WI38 (cell line): ENCODE results near the gene SPATA17.
"Not testable (repeated sequence)": the region's sequence is repeated elsewhere in the genome, so short reads cannot be mapped to it uniquely, and the experiment has no call there.

Experiments used
- H3K4me3 ChIP-seq: 2 replicates; pipeline ENCODE4 v1.5.1; 2011; ENCODE audit warnings: low read depth, mild to moderate bottlenecking, control low read depth, low read length
- CTCF ChIP-seq: IDR thresholded peaks from 2 replicates; pipeline ENCODE4 v1.5.1; 2012; ENCODE audit warnings: low read depth, mild to moderate bottlenecking, control low read depth, low read length

SPATA17 gene

GRCh38 chr1:217630711-217631591 lies at the start of gene SPATA17, which contains the start of gene GPATCH2:
Gene SPATA17, plus strand, starts transcription at chr1:217631344. Its CDS starts 35 bp downstream, at chr1:217631379.
Gene GPATCH2, minus strand, starts transcription at chr1:217631090. Its CDS starts 119 bp downstream, at chr1:217630971.
- H3K4me3 ChIP-seq, result peak within 1 kb of the TSS; percentile 71
- no peak for TF ChIP-seq CTCF

GRCh38 chr1:217584286-217584811 lies 46.8 kb upstream of the SPATA17 start:
- H3K4me3 ChIP-seq, result not testable (repeated sequence)

- no peak for TF ChIP-seq CTCF
- no peak overlapping the region for H3K4me3 ChIP-seq
Measured at GRCh38 chr1:217585577-217585976, 45.6 kb upstream of the SPATA17 start.

GRCh38 chr1:217586586-217586985 lies 44.6 kb upstream of the SPATA17 start:
- no peak overlapping the region for H3K4me3 ChIP-seq
- TF ChIP-seq CTCF, result no peak

- TF ChIP-seq CTCF, result no peak
- H3K4me3 ChIP-seq, result no peak overlapping the region
Measured at GRCh38 chr1:217590598-217590997, 40.5 kb upstream of the SPATA17 start.

- no peak for TF ChIP-seq CTCF
- H3K4me3 ChIP-seq, result no peak overlapping the region
Measured at GRCh38 chr1:217599154-217599553, 32.0 kb upstream of the SPATA17 start.

- TF ChIP-seq CTCF, result no peak
- H3K4me3 ChIP-seq, result no peak overlapping the region
Measured at GRCh38 chr1:217602380-217602779, 28.8 kb upstream of the SPATA17 start.

GRCh38 chr1:217605390-217605789 lies 25.8 kb upstream of the SPATA17 start:
- no peak overlapping the region for H3K4me3 ChIP-seq
- no peak for TF ChIP-seq CTCF
